A549 treated with AZD2906 at 1 μM for 4 hours (cell line): ENCODE results near the gene ASF1B. TPM values are rescaled to one million over a fixed set of nuclear protein-coding genes. Genes with fewer than 3 reads are reported as not detected.

Experiments
- total RNA-seq: library from RNA; stranded (reverse); fragments of 200-300 nt; extraction: Qiagen RNA extraction; gene quantifications from 5 replicates; pipeline ENCODE4 v1.2.3, GENCODE V29; 2022

Gene ASF1B
- 28.6 to 31.7 TPM (median 30.7 TPM) in 5 replicates for total RNA-seq

DNA sequence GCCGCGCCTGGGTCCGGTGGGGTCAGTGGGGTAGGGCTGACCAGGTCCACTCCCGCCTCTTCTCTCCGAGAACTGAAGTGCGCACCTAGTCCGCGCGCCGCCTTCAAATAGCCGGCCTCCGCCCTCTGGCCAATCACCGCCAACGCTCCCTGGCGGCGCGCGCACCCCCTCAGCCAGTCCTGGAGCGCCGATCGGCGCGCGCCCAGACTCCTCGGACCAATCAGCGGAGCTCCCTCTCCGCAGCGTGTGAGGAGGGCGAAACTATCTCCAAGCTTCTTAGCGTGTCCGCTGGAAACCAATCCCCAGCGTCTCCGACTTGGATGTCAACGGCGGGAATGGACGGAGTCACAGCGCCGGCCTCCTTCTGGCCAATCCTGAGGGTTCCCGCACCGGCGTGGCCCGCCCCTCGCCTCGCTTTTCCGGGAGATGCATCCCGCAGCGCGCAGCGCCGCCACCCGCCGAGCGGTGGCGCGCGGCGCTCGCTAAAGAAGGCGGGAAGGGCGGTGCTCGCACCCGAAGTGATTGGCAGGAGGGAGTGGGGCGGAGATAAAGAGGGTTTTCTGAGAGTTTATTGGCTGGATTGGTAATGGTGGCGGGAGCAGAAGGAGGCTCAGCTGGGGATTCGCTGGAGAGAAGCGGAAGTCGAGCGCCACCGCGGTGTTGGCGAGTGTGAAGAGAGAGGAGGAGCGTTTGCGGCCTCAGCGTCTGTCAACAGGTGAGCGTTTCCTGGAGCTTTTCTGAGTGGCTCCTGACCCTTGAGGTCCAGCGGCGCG is at the start of gene ASF1B:
Gene ASF1B, minus strand, starts transcription at position 81 of the 773 bp plus-strand sequence. CDS start 133 bp downstream, outside the sequence.

DNA sequence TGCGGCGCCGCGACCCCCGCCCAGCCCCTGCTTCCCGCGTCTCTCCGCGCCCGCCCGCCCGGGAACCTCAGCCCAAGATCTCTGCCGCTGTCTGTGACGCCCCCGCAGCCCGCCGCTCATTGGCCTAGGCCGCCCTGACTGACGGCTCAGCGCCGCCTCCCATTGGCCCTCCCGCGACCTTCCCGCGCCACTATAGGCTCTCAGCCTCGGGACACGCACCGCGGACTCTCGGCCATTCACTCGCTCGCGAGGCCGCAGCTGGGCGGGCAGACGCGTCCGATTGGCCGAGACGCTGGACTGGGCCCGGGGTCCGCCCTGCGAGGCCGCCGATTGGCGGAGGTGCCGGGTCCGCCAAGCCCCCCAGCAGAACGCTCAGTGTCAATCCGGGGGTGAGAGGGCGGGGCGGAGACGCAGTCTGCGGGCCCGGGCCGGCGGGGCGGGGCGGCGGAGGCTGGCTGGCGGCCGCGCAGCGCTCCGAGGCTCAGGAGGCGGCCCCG is 18.7 kb downstream of the ASF1B start, which contains the start of gene PRKACA:
Gene PRKACA, minus strand, starts transcription at position 95 of the 497 bp plus-strand sequence. CDS start 215 bp downstream, outside the sequence.

DNA sequence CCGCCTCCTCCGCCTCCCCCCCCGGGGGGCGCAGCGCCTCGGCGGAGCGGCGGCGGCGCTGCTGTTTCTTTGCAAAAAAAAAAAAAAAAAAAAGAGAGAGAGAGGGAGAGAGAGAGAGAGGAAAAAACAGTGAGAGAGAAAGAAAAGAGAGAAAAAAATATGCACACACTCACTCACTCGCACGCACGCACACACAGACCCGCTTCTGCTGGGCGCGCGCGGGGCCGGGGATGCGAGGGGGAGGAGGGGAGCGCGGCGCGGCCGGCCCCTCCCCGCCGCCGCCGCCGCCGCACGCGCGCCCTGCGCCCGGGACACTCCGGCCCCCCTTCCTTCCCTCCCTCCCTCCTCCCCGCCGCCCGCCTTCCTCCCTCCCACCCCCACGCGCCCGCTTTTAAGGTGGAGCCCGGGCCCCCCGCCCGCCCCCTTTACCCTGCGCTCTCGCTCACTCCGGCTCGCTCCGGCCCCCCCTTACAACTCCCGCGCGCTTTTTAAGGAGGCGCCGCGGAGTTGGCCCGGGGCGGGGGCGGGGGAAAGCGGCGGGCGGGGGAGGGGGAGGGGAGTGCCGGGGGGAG is 45.8 kb downstream of the ASF1B start, which contains the start of gene SAMD1:
Gene SAMD1, minus strand, starts transcription at position 243 of the 572 bp plus-strand sequence.

DNA sequence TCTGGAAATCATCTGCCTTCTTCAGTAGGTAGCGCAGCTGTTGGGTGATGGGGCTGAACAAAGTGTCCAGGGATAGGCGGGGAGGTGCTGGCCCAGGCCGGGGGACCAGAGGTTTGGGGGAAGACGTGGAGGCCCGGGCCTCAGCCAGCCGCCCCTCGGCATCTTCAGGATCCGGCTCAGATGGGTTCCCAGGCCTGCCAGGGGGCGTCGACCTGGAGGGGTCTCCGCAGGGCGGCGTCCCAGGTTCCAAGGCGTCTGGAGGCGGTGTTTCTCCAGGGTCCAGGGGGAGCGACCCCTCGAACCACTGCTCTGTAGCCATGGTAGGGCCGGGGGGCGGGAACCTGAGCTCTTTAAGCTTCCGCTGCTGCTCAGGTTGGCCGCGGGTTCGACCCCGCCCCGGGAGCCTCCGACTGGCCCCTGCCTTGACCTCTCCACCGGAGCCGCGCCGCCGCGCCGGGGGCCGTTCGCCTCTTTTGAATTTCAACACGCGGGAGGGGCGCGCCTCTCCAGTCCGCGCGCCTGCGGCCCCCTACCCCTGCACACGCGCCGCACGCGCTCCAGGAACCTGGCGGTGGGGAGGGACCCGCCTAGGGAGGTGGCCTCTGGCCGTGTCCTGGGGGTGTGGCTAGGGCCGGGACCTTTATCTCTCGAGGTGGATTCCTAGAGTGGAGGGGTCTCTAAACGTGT is 50.9 kb downstream of the ASF1B start, which contains the start of gene C19orf67:
Gene C19orf67, minus strand, starts transcription at position 475 of the 687 bp plus-strand sequence. Its CDS starts 156 bp downstream, at position 319.

DNA sequence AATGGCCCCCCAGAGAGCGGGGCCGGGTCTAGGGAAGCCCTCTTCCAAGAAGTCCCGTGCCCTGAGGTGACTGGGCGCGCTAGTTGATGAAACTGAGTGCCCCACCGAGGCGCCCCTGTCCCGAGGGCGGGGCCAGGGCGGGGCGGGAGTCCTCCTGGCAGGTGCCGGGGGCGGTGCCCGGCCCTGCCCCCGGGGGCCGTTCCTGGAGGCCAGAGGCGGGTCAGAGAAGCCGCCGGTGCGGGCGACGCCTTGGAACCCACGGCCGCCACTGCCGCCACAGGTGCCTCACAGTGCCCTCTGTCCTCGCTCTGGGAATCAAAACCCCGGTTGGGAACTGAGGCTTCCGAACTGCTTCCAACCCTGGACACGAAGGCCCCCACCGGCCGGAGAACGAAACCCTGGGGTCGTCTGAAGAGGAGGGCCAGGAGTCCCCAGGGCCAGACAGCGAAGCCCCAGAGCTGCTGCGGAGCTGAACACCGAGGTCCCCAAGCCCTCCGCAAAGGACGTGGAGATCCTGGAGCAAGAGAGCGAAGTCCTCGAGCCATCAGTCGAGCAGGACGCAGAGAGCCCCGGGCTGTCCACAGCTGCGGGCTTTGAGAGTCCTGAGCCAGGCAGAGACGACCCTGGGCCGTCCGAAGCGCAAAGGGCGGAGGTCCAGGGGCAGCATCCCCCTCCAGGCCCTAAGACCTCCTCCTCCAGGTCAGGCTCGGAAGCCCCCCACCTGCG is 63.7 kb downstream of the ASF1B start, which contains the start of gene MISP3:
Gene MISP3, plus strand, starts transcription at position 252 of the 726 bp plus-strand sequence. CDS start 524 bp downstream, outside the sequence.

Other genes starting within 250 kb of the ASF1B start
- gene BRME1, start 230.5 kb downstream of the ASF1B start, total RNA-seq = 0.34 to 0.57 TPM (median 0.46 TPM) in 4 of 5 replicates, not detected in the other
- 7.7 to 9.5 TPM (median 9.3 TPM) in 5 replicates for gene CC2D1A, start 230.4 kb downstream of the ASF1B start, total RNA-seq
- gene PODNL1, start 198.2 kb downstream of the ASF1B start, total RNA-seq = 0.65 to 1.6 TPM (median 1.4 TPM) in 5 replicates
- 14.7 to 24.0 TPM (median 20.5 TPM) in 5 replicates for gene DCAF15, start 184.1 kb downstream of the ASF1B start, total RNA-seq
- gene RFX1, start 130.3 kb downstream of the ASF1B start, total RNA-seq = 3.2 to 5.4 TPM (median 4.8 TPM) in 5 replicates
- not detected in 5 replicates for gene RLN3, start 108.4 kb downstream of the ASF1B start, total RNA-seq
- gene IL27RA, start 104.8 kb downstream of the ASF1B start, total RNA-seq = 8.4 to 10.7 TPM (median 9.2 TPM) in 5 replicates
- 1.4 to 2.6 TPM (median 2.2 TPM) in 5 replicates for gene PALM3, start 74.5 kb downstream of the ASF1B start, total RNA-seq
- gene MISP3, start 63.8 kb downstream of the ASF1B start, total RNA-seq = 2.2 to 4.3 TPM (median 3.9 TPM) in 5 replicates
- gene C19orf67, start 50.8 kb downstream of the ASF1B start, total RNA-seq = not detected in 5 replicates
- 32.9 to 42.4 TPM (median 37.0 TPM) in 5 replicates for gene SAMD1, start 45.8 kb downstream of the ASF1B start, total RNA-seq
- 28.7 to 36.9 TPM (median 29.6 TPM) in 5 replicates for gene PRKACA, start 18.8 kb downstream of the ASF1B start, total RNA-seq
- 5.6 to 8.8 TPM (median 6.7 TPM) in 5 replicates for gene ADGRL1, start 69.6 kb upstream of the ASF1B start, total RNA-seq
- 78.1 to 91.7 TPM (median 86.0 TPM) in 5 replicates for gene ADGRE5, start 244.9 kb upstream of the ASF1B start, total RNA-seq